ENCODE data around the gene FOXF2. TPM values are rescaled to one million over a fixed set of nuclear protein-coding genes. Genes with fewer than 3 reads are reported as not detected.

FOXF2 gene
- total and polyA plus RNA-seq, 7 donors: 0.07 to 0.54 (median 0.17) TPM

GRCh38 chr6:1363298-1363697 is 26.1 kb upstream of the FOXF2 start:
- H3K9me3 ChIP-seq: no peaks in the 10 kb centered on the region
- no peaks in the 10 kb centered on the region for H3K4me1 ChIP-seq
- H3K27me3 ChIP-seq (ENCODE audit: insufficient read depth in 3 of 3, low read length in 2 of 3): peaks cover 0 to 9% (median 4%) of the 10 kb centered on the region in 3 donors
- no peak for DNase-seq
- no peaks in the 10 kb centered on the region for H3K36me3 ChIP-seq (ENCODE audit: insufficient read depth in 1 of 2, low read depth in 1 of 2)
- 86 to 87% (median 87%) methylated on average over 4 of the region's 4 CpGs for WGBS, 3 donors
- intact Hi-C loops (cut with DNase I): no loop called here
- TF ChIP-seq CTCF (IDR thresholded peaks at IDR 0.05): no peak
- ATAC-seq: peak in 3 of 4 donors; percentile 19 to 68 (median 43)
- no peak overlapping the region for H3K4me3 ChIP-seq
- H3K27ac ChIP-seq: no peak overlapping the region

DNA sequence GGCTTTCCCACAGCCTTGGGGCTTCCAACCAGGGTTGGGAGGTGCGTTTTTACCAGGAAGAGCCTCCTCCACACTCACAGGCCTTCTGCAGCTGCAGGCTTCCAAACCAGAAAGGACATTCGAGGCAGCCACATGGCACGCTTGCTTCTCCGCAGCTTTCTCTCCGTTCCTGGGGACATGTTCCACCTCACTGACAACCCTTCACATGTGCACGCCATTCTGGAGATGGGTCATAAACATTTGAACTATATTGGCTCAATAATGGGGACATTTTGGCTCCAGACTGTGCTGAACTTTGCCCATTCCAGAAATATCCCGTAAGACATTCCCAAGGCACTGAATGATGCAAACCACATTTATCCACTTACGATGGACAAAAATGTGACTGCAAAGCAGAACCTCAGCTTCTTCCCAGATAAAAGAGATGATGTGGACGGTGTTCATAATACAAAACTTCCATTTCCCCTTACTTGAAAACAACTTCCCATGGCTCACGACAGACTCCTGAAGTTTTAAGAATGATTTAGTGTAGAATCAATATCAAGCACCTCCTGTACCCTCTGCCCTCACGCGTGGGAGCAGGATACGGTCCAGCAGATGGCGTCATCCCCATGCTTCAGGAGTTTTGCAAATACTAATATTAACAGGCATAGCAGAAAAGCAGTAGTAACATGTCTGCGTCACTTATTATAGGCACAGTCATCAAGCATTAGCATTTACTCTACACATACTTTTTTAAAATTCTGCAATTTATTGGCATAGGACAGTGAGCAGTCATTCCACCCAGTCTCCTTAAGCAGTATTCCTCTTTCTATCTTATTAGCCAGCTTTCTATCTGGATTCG is 25.4 kb upstream of the FOXF2 start:
- 44 to 49% (median 48%) methylated on average over 16 of the region's 16 CpGs for WGBS, 3 donors
- intact Hi-C loops (cut with DNase I): no loop called here
- DNase-seq (peak; percentile 48 to 71), ATAC-seq (peak; percentile 37 to 72 (median 58))
- peak; percentile 15 for TF ChIP-seq CTCF (IDR thresholded peaks at IDR 0.05)
- Histone ChIP-seq H3K4me1 (no peaks in the 10 kb centered on the region), H3K27ac (peak overlapping the region; percentile 53), H3K4me3 (no peak overlapping the region), H3K9me3 (no peaks in the 10 kb centered on the region), H3K27me3 (ENCODE audit: insufficient read depth in 3 of 3, low read length in 2 of 3) (peaks cover 0 to 12% (median 4%) of the 10 kb centered on the region in 3 donors), H3K36me3 (ENCODE audit: insufficient read depth in 1 of 2, low read depth in 1 of 2) (no peaks in the 10 kb centered on the region)

GRCh38 chr6:1364791-1365190 is 24.6 kb upstream of the FOXF2 start:
- Histone ChIP-seq H3K9me3 (no peaks in the 10 kb centered on the region), H3K36me3 (ENCODE audit: insufficient read depth in 1 of 2, low read depth in 1 of 2) (no peaks in the 10 kb centered on the region), H3K4me3 (no peak overlapping the region), H3K27ac (peak overlapping the region; percentile 53), H3K4me1 (no peaks in the 10 kb centered on the region), H3K27me3 (ENCODE audit: insufficient read depth in 3 of 3, low read length in 2 of 3) (peaks cover 0 to 8% (median 4%) of the 10 kb centered on the region in 3 donors)
- WGBS, 3 donors: 58 to 66% (median 60%) methylated on average over 2 of the region's 2 CpGs
- intact Hi-C loops (cut with DNase I): no loop called here
- TF ChIP-seq CTCF (IDR thresholded peaks at IDR 0.05): no peak
- ATAC-seq: no peak
- no peak for DNase-seq

- no peak overlapping the region for H3K27ac ChIP-seq
- H3K4me3 ChIP-seq: no peak overlapping the region
- no peaks in the 10 kb centered on the region for H3K9me3 ChIP-seq
- DNase-seq: no peak
- WGBS, 3 donors: 76 to 82% (median 82%) methylated on average over 6 of the region's 6 CpGs
- ATAC-seq: no peak
- intact Hi-C loops (cut with DNase I): no loop called here
- H3K27me3 ChIP-seq (ENCODE audit: insufficient read depth in 3 of 3, low read length in 2 of 3): peaks cover 0 to 15% (median 4%) of the 10 kb centered on the region in 3 donors
- no peaks in the 10 kb centered on the region for H3K36me3 ChIP-seq (ENCODE audit: insufficient read depth in 1 of 2, low read depth in 1 of 2)
- H3K4me1 ChIP-seq: no peaks in the 10 kb centered on the region
- no peak for TF ChIP-seq CTCF (IDR thresholded peaks at IDR 0.05)
Measured at GRCh38 chr6:1365686-1366085, 23.7 kb upstream of the FOXF2 start.
